IMR-90 (cell line): ENCODE results near the gene LRP5. TPM values are rescaled to one million over a fixed set of nuclear protein-coding genes. Genes with fewer than 3 reads are reported as not detected.

Source experiments
- ATAC-seq: fragments of 200-7000 bp; cut with Tn5 transposase; 2 replicates; pipeline ENCODE4 v1.9.1; 2020; ENCODE audit warnings: low read depth, mild to moderate bottlenecking, moderate library complexity
- BruUV-seq: library from RNA; stranded (reverse); fragments of 400-500 nt; replicated peaks from 2 replicates; lab custom pipeline; 2021; lab: Mats Ljungman, UMichigan
- CTCF ChIA-PET: fragments of 300-600 bp; formaldehyde crosslinking; extraction: SDS; loops from one replicate; lab custom pipeline; 2021; ENCODE audit warnings: antibody characterized with exemption; lab: Yijun Ruan, JAX
- POLR2A ChIA-PET: fragments of 300-600 bp; sonication (Branson Sonifier 250); formaldehyde crosslinking; loops from one replicate; lab custom pipeline; 2022; ENCODE audit warnings: antibody characterized with exemption; ENCODE audit not compliant: unreplicated experiment; lab: Charles Lee
- DNase-seq: peaks from one replicate; pipeline ENCODE4 v3.0.0; 2013
- H2AFZ ChIP-seq: replicated peaks from 2 replicates; pipeline ENCODE3; 2013; ENCODE audit warnings: low read length, mild to moderate bottlenecking; ENCODE audit not compliant: poor library complexity
- H2AK5ac ChIP-seq: 2 replicates; pipeline ENCODE4 v1.6.1; 2013; ENCODE audit warnings: low read depth, low read length, inconsistent platforms
- H2AK9ac ChIP-seq: replicated peaks from 2 replicates; pipeline ENCODE3; 2013; ENCODE audit warnings: mild to moderate bottlenecking, low read depth, low read length, moderate library complexity; ENCODE audit not compliant: poor library complexity
- H2BK120ac ChIP-seq: 2 replicates; pipeline ENCODE4 v1.6.1; 2013; ENCODE audit warnings: low read depth, low read length, inconsistent platforms
- H2BK15ac ChIP-seq: 3 replicates; pipeline ENCODE4 v1.6.1; 2013; ENCODE audit warnings: low read depth, low read length, inconsistent platforms
- H2BK20ac ChIP-seq: 2 replicates; pipeline ENCODE4 v1.6.1; 2013; ENCODE audit warnings: low read depth, mild to moderate bottlenecking, inconsistent platforms, low read length, moderate library complexity
- H2BK5ac ChIP-seq: 2 replicates; pipeline ENCODE4 v1.6.1; 2013; ENCODE audit warnings: mild to moderate bottlenecking, low read depth, low read length, inconsistent platforms; ENCODE audit not compliant: poor library complexity, severe bottlenecking
- H3K14ac ChIP-seq: replicated peaks from 2 replicates; pipeline ENCODE4 v1.6.1; 2013; ENCODE audit warnings: low read depth, low read length, inconsistent platforms
- H3K18ac ChIP-seq: 2 replicates; pipeline ENCODE4 v1.6.1; 2013; ENCODE audit warnings: low read depth, low read length, control low read depth
- H3K23ac ChIP-seq: 2 replicates; pipeline ENCODE4 v1.6.1; 2013; ENCODE audit warnings: low read depth, low read length, inconsistent platforms
- H3K27ac ChIP-seq: 2 replicates; pipeline ENCODE4 v1.5.1; 2013; ENCODE audit warnings: mild to moderate bottlenecking, control low read depth, low read length; ENCODE audit not compliant: insufficient read depth
- H3K27me3 ChIP-seq: 2 replicates; pipeline ENCODE4 v1.6.1; 2013; ENCODE audit warnings: low read length; ENCODE audit not compliant: control insufficient read depth, insufficient read depth
- H3K36me3 ChIP-seq: 2 replicates; pipeline ENCODE4 v1.6.1; 2013; ENCODE audit warnings: low read length, mixed read lengths; ENCODE audit not compliant: control insufficient read depth, insufficient read depth
- H3K4ac ChIP-seq: 2 replicates; pipeline ENCODE4 v1.6.1; 2013; ENCODE audit warnings: low read depth, low read length, inconsistent platforms
- H3K4me1 ChIP-seq: 2 replicates; pipeline ENCODE4 v1.6.1; 2013; ENCODE audit warnings: low read length, mixed read lengths; ENCODE audit not compliant: control insufficient read depth, insufficient read depth
- H3K4me2 ChIP-seq: 2 replicates; pipeline ENCODE4 v1.6.1; 2013; ENCODE audit warnings: low read depth, mild to moderate bottlenecking, control low read depth, low read length, moderate library complexity
- H3K4me3 ChIP-seq: 2 replicates; pipeline ENCODE4 v1.5.1; 2013; ENCODE audit warnings: low read depth, mild to moderate bottlenecking, control low read depth, low read length, moderate library complexity; ENCODE audit not compliant: insufficient read depth
- H3K56ac ChIP-seq: 2 replicates; pipeline ENCODE4 v1.6.1; 2013; ENCODE audit warnings: low read length, inconsistent platforms; ENCODE audit not compliant: insufficient read depth; ENCODE audit errors: extremely low read depth
- H3K79me1 ChIP-seq, 2 experiments: 2 replicates each; pipeline ENCODE4 v1.6.1; 2013; ENCODE audit warnings: low read length in 2 of 2, inconsistent platforms in 1 of 2, low read depth in 1 of 2
- H3K9ac ChIP-seq: 2 replicates; pipeline ENCODE4 v1.6.1; 2013; ENCODE audit warnings: low read depth, low read length, control low read depth
- H3K9me1 ChIP-seq: 2 replicates; pipeline ENCODE4 v1.6.1; 2013; ENCODE audit warnings: low read length, inconsistent platforms; ENCODE audit not compliant: insufficient read depth
- H3K9me3 ChIP-seq: 2 replicates; pipeline ENCODE4 v1.6.1; 2013; ENCODE audit warnings: low read length; ENCODE audit not compliant: control insufficient read depth, insufficient read depth
- H4K20me1 ChIP-seq: 2 replicates; pipeline ENCODE4 v1.6.1; 2013; ENCODE audit warnings: low read length, inconsistent platforms; ENCODE audit not compliant: insufficient read depth
- H4K5ac ChIP-seq: 2 replicates; pipeline ENCODE4 v1.6.1; 2013; ENCODE audit warnings: mild to moderate bottlenecking, low read depth, low read length, control low read depth
- H4K8ac ChIP-seq, 2 experiments: 2 replicates each; pipeline ENCODE4 v1.6.1; 2013; ENCODE audit warnings: low read depth in 2 of 2, low read length in 2 of 2, control low read depth in 1 of 2, inconsistent platforms in 1 of 2
- H4K91ac ChIP-seq: 2 replicates; pipeline ENCODE4 v1.6.1; 2013; ENCODE audit warnings: low read depth, low read length, inconsistent platforms; ENCODE audit not compliant: insufficient read depth
- BHLHE40 ChIP-seq: fragments of 150-350 bp; IDR thresholded peaks from 2 replicates; pipeline ENCODE4 v1.6.1; 2016; ENCODE audit warnings: mild to moderate bottlenecking, low read depth, low read length
- MAFK ChIP-seq: IDR thresholded peaks from 2 replicates; pipeline ENCODE4 v1.6.1; 2012; ENCODE audit warnings: low read depth, low read length, improper control_type of control experiment
- MAZ ChIP-seq: IDR thresholded peaks from 2 replicates; pipeline ENCODE4 v1.6.1; 2012; ENCODE audit warnings: low read depth, mild to moderate bottlenecking, low read length, improper control_type of control experiment, moderate library complexity, borderline replicate concordance
- MXI1 ChIP-seq: IDR thresholded peaks from 2 replicates; pipeline ENCODE4 v1.6.1; 2012; ENCODE audit warnings: low read depth, mild to moderate bottlenecking, low read length, moderate library complexity, borderline replicate concordance
- NFE2L2 ChIP-seq: fragments of 150-350 bp; IDR thresholded peaks from 2 replicates; pipeline ENCODE4 v1.6.1; 2016; ENCODE audit warnings: low read depth, mild to moderate bottlenecking, low read length
- RCOR1 ChIP-seq: IDR thresholded peaks from 2 replicates; pipeline ENCODE4 v1.6.1; 2012; ENCODE audit warnings: mild to moderate bottlenecking, low read length, improper control_type of control experiment; ENCODE audit not compliant: insufficient replicate concordance
- WGBS, 2 experiments: methylation state at CpG; one replicate each; pipeline versions ENCODE4 v1.1.5 to v1.1.7; 2013; ENCODE audit warnings: missing lambda C conversion rate in 2 of 2; ENCODE audit not compliant: insufficient read length in 1 of 2; ENCODE audit errors: extremely low coverage in 2 of 2; 5-methylcytosine and 5-hydroxymethylcytosine counted together
- dilution Hi-C: fragments of 300-500 bp; cut with HindIII; formaldehyde crosslinking; loops from one replicate; pipeline ENCODE4 v1.14.3; 2018; ENCODE audit warnings: low sequenced_read_pairs; ENCODE audit not compliant: unreplicated experiment
- in situ Hi-C: fragments of 300-500 bp; cut with MboI; formaldehyde crosslinking; loops from 3 replicates; pipeline ENCODE4 v1.14.3; 2019; ENCODE audit warnings: low sequenced_read_pairs, inconsistent platforms, mixed read lengths
- intact Hi-C: fragments of 100-400 bp; cut with micrococcal nuclease; formaldehyde crosslinking; loops from 2 replicates; pipeline ENCODE4 v1.10.0; 2022
- polyA plus RNA-seq, 3 experiments: library from polyadenylated mRNA; depleted of rRNA; stranded (reverse); fragments of >200 nt; gene quantifications; 2 replicates each; pipeline ENCODE4 v1.2.3, GENCODE V29; 2012; ENCODE audit warnings: low replicate concordance in 1 of 3
- total RNA-seq: library from RNA; depleted of rRNA; stranded (reverse); fragments of >200 nt; gene quantifications from 2 replicates; pipeline ENCODE4 v1.2.3, GENCODE V29; 2012

LRP5 gene
- total and polyA plus RNA-seq, 2 of the 4 experiments (the other 2 are of a cell fraction), result 10.4 to 15.0 TPM

DNA sequence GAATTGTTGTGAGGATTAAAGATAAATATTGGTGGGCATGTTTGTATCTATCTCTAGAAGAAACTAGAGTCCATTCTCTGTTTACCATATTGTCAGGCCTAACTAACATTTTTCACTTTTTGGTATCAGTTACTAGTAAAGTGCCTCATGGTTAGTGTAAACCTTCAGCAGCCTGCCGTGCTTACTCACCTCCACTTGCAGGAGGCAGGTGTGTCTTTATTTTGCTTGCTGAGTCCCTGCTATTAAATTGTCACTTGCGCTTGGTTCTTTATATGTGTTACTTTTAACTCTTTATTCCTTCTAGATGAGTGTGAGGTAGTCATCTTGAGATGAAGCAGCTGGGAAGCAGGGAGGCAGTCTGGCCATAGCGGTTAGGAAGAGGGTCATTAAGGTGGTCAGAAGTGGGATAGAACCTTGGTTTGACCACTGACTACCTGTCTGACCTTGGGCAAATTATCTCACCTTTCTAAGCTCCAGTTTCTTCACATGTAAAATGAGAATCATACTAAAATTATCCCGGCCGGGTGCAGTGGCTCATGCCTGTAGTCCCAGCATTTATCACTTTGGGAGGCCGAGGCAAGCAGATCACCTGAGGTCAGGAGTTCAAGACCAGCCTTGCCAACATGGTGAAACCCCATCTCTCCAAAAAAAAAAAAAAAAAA, 169.3 kb downstream of the LRP5 start:
- Histone ChIP-seq H3K27me3 (no peaks in the 10 kb centered on the region), H3K23ac (no peak overlapping the region), H3K4ac (no peak overlapping the region), H3K4me2 (no peak overlapping the region), H4K91ac (no peak overlapping the region), H3K27ac (no peak overlapping the region), H4K8ac (no peak overlapping the region), H2AK5ac (no peak overlapping the region), H2AFZ (no peak overlapping the region), H3K4me3 (no peak overlapping the region), H3K36me3 (no peaks in the 10 kb centered on the region), H2AK9ac (no peak overlapping the region), H3K18ac (no peak overlapping the region), H3K9ac (no peak overlapping the region), H3K9me1 (peaks cover 10% of the 10 kb centered on the region), H3K9me3 (no peaks in the 10 kb centered on the region), H2BK120ac (no peak overlapping the region), H2BK20ac (no peak overlapping the region), H3K79me1 (peaks cover 6 to 63% of the 10 kb centered on the region in 2 experiments; a peak in 3 of 4 replicates), H3K4me1 (0 out of 2 replicates have a peak, but pooled peaks cover 6% of the 10 kb centered on the region), H4K5ac (no peak overlapping the region), H3K56ac (no peak overlapping the region), H2BK15ac (no peak overlapping the region), H2BK5ac (no peak overlapping the region), H3K14ac (no peak overlapping the region), H4K20me1 (peaks cover 86% of the 10 kb centered on the region)
- ATAC-seq (no peak), DNase-seq (no peak)
- CTCF ChIA-PET, result no interaction called here
- BruUV-seq, result no TSS peak
- POLR2A ChIA-PET, result no interaction called here
- no CpG with 5 or more reads among the region's 6 CpGs for WGBS, 2 experiments
- TF ChIP-seq MAZ (no peak), MXI1 (no peak), MAFK (no peak), BHLHE40 (no peak), RCOR1 (no peak), NFE2L2 (no peak)
- intact Hi-C loops, result no loop called here
- dilution Hi-C loops, result no loop called here
- in situ Hi-C loops, result no loop called here
